ENCODE measurements around the gene CAPZB.

- TF ChIP-seq CTCF (IDR thresholded peaks at IDR 0.05; ENCODE audit: insufficient read depth, low read length, poor library complexity, severe bottlenecking): no peak
- TF ChIP-seq EZH2phosphoT487 (conservative IDR thresholded peaks at IDR 0.05; ENCODE audit: low read length): no peak
Measured at GRCh38 chr1:19327736-19328135, 157.6 kb downstream of the CAPZB start.
